NCI-H69 (cell line): ENCODE data around the gene MYL12A.

ENCODE experiments used
- DNase-seq: peaks from one replicate; lab custom pipeline; 2025; lab: John Stamatoyannopoulos, UW

MYL12A gene

DNA sequence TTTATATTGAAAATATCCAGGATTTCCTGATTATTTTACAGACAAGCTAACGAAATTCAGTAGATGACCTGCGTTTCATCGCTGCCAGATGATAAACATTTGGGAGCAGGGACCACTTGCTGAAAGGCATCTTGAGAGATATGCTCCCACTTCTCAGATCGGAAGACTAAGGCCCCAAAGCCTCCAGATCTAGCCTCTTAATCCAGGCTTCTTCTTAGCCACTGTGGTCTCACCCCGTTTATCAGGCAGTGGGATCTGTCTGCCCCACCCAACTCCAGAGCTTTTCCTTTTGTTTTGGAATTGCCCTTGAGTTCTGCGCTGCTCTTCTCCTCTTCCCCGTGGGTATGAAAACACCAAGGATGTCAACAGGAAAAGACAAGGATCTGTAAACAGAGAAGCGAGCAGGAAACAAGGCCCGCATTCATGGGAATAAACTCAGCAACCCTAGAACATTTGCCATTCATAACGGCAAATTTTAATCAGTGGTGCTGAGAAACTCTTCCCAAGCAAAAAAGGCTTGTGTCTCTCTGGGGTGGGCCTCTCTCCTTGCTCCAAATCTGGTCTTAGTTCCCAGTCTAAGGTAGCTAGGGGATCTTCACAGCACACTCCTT lies 35.8 kb downstream of the MYL12A start:
- no peak for DNase-seq

DNA sequence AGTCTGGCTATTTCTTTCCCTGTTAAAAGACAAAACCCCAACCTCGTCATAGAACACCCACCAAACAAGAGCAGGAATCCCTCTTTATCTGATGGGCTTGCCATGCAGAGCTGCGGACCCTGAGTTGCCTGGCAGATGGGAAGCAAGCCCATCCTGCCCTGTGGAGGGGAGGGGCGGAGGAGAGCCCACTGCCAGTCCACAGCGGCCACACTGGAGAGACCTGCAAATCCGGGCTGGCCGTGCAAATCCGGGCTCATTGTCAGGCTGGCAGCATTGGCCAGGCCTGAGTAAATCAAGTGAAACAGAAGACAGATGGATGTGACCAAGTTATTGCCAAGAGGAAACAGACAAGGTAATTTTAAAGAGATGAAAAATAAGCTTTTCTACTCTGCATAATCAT lies 36.3 kb downstream of the MYL12A start:
- DNase-seq, result no peak

DNA sequence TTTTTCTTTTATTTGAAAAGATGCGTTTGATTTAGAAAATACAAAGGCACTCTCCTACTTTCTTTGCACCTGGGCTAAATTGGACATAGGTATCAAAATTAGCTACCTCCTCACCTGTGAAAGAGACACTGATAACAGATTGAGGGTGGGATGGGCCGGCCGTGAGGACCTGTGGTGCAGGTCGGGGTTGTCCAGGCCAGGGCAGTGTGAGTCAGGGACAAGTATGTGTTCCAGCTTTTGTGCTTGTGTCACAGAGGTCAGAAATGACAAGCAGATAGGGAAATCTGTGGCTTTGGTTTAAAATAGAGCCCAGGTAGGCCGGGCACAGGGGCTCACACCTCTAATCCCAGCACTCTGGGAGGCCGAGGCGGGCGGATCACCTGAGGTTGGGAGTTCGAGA lies 36.9 kb downstream of the MYL12A start:
- DNase-seq, result no peak

DNA sequence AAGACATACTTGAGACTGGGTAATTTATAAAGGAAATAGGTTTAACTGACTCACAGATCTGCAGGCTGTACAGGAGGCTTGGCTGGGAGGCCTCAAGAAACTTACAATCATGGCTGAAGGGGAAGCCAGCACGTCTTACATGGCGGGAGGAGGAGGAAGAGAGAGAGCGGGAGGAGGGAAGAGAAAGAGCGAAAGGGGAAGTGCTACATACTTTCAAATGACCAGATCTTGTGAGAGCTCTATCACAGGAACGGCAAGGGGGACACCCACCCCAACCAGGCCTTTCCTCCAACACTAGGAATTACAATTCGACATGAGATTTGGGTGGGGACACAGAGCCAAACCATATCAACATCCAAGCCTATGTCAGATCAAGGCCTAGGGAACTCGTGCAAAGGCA lies 38.6 kb downstream of the MYL12A start:
- DNase-seq, result no peak

DNA sequence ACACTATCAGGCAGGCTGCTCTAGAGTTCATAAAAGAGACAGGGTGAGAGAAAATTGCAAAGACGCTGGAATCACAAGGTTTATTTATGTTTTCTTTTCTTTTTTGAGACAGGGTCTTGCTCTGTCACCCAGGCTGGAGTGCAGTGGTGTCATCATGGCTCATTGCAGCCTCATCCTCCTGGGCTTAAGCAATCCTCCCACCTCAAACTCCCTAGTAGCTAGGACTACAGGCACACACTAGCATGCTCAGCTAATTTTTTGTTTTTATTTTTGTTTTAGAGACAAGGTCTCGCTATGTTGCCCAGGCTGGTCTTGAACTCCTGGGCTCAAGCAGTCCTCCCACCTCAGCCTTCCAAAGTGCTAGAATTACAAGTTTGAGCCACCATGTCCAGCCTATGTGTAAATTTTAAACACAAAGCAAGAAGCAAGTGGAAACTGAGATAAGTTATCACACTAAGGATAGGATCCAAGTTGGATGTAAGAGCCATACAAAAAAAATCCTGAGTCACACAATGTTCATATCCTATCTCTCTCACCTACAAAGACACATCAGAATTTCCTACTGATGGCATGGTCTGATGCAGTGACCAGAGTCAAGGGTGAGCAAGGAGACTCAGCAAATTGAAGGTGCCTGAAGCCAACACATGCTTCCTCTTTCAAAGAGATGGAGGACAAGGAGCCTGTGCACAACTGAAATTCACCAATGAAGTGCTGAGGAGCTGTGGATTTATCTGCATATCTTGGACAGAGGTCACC lies 45.8 kb downstream of the MYL12A start:
- DNase-seq, result no peak

DNA sequence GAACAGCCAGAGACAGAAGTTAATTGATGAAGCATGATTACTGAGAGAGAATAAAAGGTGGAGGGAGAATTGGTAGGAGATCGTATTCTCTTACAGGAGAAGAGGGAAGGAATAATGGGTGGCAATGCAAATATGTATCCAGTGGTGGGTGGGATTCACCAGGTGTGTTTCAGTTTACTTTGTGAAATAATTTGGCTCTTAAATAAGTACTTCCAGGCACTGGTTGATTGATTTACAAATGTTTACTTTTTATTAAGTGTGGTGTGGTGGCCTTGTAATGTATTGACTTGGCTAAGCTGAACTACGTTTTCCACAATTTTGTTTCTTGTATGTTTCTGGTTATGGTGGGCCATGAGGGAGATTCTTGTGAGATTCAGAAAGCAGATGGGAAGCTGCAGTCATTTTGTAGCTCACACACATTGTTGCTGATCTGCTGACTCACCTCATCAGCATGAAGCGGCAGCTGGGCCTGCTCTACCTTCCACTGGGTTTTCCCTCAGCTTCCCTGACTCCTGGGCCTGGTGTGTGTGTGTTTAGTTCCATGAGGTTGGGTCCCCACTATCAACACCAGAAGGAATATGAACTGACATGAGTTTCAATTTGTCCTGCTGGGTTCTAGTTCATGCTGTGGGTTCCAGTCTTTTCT lies 47.0 kb downstream of the MYL12A start:
- peak; percentile 90 for DNase-seq

DNA sequence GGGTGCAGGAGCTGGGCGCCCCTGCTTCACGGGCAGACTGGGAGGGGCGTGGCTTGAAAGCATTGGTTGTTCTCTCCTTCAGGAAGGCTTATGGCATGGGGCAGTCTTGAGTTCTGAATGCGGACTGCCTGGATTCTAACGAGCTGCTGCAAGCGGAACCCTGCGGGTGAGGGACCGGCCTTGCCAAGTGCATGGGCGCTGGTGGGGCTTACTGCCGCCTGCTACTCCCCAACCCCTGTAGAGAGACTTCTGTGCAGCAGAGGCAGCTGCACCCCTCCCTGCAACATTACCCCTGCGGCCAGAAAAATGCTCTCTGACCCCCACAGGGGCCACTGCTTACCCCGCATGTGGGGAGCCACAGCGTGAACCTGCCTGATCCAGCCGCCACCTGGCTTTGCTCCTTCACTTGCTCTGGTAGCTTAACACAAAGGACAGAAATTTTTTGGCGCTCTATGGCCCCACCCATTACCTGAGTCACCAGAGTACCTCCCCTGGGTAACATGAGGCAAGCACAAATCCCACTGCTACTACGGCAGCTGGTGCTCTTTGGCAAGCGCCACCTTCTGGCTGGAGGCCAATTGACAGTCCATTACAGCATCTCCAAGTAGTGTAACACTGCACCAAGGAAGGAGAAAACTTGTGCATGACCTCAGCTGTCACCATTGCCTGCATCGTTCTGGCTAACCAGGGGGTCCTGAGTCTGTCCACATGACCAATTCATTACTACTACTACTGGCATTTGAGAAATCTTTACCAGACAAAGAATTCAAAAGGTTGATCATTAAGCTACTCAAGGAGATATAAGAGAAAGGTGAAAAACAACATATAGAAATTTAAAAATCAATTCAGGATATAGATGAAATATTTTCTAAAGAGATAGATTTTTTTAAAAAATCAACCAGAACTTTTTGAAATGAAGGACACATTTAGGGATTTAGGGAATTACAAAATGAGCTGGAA lies 49.7 kb downstream of the MYL12A start:
- DNase-seq, result peak; percentile 99

DNA sequence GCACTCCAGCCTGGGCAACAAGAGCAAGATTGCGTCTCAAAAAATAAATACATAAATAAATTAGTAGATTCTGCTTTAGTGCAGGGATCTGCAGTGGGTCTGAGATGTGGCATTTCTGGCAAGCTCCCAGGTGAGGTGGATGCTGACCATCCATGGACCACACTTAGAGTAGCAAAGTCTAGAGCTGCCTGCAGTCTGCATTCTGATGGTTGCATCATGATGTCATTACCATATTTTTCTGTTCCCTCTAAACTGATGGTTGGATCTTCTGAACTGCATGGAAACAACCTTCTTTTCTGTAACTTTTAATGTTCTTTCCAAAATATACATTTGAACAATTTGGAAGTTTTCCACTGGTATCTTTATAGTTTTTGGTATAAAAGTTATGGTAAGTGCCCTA lies 57.2 kb downstream of the MYL12A start:
- DNase-seq, result no peak

DNA sequence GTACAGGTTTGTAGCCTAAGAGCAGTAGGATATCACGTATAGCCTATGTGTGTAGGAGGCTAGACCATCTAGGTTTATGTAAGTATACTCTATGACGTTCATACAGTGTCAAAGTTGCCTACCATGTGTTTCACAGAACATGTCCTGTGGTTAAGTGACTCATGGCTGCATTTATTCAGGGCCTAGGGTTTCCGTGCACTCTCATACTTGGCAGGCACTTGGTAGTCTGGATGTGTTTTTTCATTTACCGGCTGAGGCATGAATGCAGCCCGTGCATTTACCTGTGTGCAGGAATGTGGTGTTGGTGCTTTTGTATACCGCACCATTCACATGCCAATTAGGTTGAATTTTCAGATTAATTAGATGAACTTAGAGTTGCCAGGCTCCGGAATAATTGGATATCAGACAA lies 57.8 kb downstream of the MYL12A start:
- DNase-seq, result no peak
